Measurements from ENCODE around the gene MACO1.

DNA sequence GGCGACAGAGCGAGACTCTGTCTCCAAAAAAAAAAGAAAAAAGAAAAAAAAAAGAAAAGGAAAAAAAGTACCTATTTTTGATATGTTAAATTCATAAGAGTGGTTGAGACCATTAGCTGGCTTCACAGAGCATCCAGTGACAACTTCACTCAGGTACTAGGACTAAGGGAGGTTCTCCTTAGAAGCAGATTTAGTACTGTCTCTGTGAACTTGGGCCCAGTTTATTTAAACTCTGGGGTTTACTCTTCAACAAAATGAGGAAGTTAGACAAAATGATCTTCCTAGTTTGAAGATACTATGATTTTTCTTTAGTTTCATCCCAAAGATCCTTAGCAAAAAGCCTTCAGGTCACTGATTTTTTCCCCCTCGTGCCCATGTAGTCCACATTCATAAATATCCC, 21.2 kb downstream of the MACO1 start:
- TF ChIP-seq, protein P1, sequence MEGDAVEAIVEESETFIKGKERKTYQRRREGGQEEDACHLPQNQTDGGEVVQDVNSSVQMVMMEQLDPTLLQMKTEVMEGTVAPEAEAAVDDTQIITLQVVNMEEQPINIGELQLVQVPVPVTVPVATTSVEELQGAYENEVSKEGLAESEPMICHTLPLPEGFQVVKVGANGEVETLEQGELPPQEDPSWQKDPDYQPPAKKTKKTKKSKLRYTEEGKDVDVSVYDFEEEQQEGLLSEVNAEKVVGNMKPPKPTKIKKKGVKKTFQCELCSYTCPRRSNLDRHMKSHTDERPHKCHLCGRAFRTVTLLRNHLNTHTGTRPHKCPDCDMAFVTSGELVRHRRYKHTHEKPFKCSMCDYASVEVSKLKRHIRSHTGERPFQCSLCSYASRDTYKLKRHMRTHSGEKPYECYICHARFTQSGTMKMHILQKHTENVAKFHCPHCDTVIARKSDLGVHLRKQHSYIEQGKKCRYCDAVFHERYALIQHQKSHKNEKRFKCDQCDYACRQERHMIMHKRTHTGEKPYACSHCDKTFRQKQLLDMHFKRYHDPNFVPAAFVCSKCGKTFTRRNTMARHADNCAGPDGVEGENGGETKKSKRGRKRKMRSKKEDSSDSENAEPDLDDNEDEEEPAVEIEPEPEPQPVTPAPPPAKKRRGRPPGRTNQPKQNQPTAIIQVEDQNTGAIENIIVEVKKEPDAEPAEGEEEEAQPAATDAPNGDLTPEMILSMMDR (IDR thresholded peaks at IDR 0.05; ENCODE audit: low read depth, low read length, missing input control), result no peak
- no peak for TF ChIP-seq TAF1 (conservative IDR thresholded peaks at IDR 0.05)
